ENCODE data around the gene SMIM28.

SMIM28 gene

DNA sequence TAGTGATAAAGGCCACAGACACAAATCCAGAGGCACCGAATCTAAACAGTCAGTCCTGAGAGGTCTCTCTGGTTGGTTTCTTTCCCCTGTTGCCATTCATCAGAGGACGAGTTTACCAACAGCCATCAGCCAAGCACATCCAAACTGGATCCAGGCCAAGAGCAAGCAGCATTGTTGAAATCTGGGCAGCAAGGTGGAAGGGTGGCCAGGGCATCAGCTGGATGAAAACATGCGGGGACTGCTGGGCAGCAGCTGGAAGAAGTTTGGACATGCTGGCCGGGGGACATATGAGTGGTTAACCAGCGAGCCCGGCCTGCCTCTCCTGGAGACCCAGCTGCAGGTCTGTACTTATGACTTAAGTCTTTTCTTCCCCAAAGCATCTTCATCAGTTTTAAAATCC, at the start of gene SMIM28:
Gene SMIM28, plus strand, starts transcription at position 62 of the 400 bp plus-strand sequence. Its CDS starts 168 bp downstream, at position 230.
- TF ChIP-seq, protein P1, sequence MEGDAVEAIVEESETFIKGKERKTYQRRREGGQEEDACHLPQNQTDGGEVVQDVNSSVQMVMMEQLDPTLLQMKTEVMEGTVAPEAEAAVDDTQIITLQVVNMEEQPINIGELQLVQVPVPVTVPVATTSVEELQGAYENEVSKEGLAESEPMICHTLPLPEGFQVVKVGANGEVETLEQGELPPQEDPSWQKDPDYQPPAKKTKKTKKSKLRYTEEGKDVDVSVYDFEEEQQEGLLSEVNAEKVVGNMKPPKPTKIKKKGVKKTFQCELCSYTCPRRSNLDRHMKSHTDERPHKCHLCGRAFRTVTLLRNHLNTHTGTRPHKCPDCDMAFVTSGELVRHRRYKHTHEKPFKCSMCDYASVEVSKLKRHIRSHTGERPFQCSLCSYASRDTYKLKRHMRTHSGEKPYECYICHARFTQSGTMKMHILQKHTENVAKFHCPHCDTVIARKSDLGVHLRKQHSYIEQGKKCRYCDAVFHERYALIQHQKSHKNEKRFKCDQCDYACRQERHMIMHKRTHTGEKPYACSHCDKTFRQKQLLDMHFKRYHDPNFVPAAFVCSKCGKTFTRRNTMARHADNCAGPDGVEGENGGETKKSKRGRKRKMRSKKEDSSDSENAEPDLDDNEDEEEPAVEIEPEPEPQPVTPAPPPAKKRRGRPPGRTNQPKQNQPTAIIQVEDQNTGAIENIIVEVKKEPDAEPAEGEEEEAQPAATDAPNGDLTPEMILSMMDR (conservative IDR thresholded peaks at IDR 0.05; ENCODE audit: low read depth, low read length), result no peak
- no peak for DNase-seq (ENCODE audit: low read depth)
- no peak within 1 kb of the TSS for H3K4me3 ChIP-seq (ENCODE audit: low read length)

GRCh38 chr6:138328210-138328609, 49.5 kb upstream of the SMIM28 start:
- DNase-seq (ENCODE audit: low read depth), result no peak
- H3K4me3 ChIP-seq (ENCODE audit: low read length), result no peak overlapping the region
- TF ChIP-seq, protein P1 (conservative IDR thresholded peaks at IDR 0.05; ENCODE audit: low read depth, low read length), result no peak

- H3K4me3 ChIP-seq (ENCODE audit: low read length), result no peak overlapping the region
- DNase-seq (ENCODE audit: low read depth), result no peak
- TF ChIP-seq, protein P1 (conservative IDR thresholded peaks at IDR 0.05; ENCODE audit: low read depth, low read length), result no peak
These were observed 46.9 kb upstream of the SMIM28 start for GRCh38 chr6:138330763-138331162.

GRCh38 chr6:138331444-138331843, 46.3 kb upstream of the SMIM28 start:
- no peak for DNase-seq (ENCODE audit: low read depth)
- TF ChIP-seq, protein P1 (conservative IDR thresholded peaks at IDR 0.05; ENCODE audit: low read depth, low read length), result no peak
- H3K4me3 ChIP-seq (ENCODE audit: low read length), result no peak overlapping the region

GRCh38 chr6:138331984-138332383, 45.7 kb upstream of the SMIM28 start:
- H3K4me3 ChIP-seq (ENCODE audit: low read length), result no peak overlapping the region
- TF ChIP-seq, protein P1 (conservative IDR thresholded peaks at IDR 0.05; ENCODE audit: low read depth, low read length), result no peak
- no peak for DNase-seq (ENCODE audit: low read depth)

DNA sequence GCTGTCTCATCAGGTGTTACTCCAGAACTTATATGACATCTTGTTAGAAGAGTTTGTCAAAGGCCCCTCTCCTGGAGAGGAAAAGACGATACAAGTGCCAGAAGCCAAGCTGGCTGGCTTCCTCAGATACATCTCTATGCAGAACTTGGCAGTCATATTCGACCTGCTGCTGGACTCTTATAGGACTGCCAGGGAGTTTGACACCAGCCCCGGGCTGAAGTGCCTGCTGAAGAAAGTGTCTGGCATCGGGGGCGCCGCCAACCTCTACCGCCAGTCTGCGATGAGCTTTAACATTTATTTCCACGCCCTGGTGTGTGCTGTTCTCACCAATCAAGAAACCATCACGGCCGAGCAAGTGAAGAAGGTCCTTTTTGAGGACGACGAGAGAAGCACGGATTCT, 43.7 kb upstream of the SMIM28 start:
- H3K4me3 ChIP-seq (ENCODE audit: low read length), result no peak overlapping the region
- TF ChIP-seq, protein P1 (conservative IDR thresholded peaks at IDR 0.05; ENCODE audit: low read depth, low read length), result no peak
- DNase-seq (ENCODE audit: low read depth), result no peak

DNA sequence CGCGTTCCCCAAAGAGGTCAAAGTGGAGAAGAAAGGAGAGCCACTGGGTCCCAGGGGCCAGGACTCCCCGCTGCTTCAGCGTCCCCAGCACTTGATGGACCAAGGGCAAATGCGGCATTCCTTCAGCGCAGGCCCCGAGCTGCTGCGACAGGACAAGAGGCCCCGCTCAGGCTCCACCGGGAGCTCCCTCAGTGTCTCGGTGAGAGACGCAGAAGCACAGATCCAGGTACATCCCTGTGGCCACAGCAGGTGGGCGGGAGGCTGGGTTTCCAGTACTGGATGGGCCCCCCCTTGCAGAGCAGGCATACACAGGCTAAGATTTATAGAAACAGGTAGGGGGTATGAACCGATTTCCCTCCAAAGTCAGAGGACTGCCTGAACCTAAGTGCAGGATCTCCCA, 42.7 kb upstream of the SMIM28 start:
- no peak for DNase-seq (ENCODE audit: low read depth)
- TF ChIP-seq, protein P1 (conservative IDR thresholded peaks at IDR 0.05; ENCODE audit: low read depth, low read length), result no peak
- H3K4me3 ChIP-seq (ENCODE audit: low read length), result no peak overlapping the region
